Measurements from ENCODE around the gene KCNIP1.

The KCNIP1 gene
- total RNA-seq: 0 reads per million in 2 donors

DNA sequence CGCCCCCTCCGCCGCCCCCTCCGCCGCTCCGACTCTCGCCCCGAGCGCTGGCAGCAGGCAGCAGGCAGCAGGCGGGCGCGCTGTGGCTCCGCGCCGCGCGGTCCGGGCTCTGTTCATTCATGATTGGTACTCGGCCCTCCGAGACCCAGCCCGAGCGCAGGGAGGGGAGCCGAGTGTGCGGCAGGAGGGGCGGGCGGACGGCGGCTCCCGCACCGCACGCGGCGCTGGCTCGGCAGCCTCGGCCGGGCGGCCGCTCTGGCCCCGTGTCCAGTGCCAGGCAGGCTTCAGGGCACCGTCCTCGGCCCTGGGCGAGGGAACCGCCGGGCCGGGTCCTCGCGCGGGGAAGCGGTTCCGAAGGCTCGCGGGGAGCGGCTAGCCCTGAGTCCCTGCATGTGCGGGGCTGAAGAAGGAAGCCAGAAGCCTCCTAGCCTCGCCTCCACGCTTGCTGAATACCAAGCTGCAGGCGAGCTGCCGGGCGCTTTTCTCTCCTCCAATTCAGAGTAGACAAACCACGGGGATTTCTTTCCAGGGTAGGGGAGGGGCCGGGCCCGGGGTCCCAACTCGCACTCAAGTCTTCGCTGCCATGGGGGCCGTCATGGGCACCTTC, at the start of gene KCNIP1:
KCNIP1 (plus strand) TSS at position 31 of the 607 bp plus-strand sequence.
- no peak for DNase-seq

DNA sequence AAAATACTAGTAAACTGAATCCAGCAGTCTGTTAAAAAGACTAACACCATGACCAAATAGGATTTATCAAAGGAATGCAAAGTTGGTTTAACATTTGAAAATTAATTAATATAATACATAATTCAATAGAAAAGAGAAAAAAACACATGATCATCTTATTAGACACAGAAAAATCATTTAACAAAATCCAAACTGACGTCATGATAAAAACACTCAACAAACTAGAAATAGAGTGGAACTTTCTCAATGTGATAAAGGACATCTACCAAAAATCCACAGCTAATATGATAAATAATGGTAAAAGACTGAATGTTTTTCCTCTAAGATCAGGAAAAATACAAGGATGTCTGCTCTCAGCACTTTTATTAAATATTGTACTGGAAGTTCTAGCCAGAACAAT, 40.4 kb upstream of the KCNIP1 start:
- no peak for DNase-seq

DNA sequence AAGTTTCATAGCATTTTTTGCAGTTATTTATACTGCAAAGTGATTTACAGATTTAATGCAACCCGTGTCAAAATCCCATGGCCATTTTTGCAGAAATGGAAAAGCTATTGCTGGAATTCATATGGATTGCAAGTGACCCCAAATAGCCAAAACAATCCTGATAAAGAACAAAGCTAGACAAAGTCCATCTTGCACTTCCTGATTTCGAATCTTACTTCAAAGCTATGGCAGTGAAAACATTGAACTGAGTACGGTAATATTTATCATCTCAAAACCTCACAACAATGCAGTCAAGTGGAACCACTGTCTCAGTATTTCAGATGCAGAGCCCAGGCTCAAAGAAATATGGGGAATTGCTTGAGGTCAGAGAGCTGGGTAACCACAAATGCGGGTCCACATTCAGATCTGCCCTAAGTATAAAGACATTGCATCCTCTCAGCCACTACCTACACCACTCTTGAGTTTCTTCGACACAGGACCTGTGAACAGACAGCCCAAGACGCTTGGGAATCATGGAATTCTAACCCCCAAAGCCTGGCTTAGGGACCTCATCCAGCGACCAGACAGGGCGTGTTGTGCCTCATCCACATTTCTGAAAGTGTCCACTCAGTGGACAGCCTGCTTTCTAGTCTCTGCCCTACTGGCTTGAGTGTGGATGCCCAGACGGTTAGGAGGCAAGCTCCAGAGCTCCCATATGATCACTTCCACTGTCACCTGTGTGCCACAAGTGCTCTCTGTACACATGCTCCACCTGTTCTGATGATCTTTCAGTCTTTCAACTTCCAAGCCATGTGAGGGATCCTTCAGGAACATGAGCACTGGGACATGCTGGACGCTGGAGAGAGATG, 39.3 kb upstream of the KCNIP1 start:
- DNase-seq: no peak

DNA sequence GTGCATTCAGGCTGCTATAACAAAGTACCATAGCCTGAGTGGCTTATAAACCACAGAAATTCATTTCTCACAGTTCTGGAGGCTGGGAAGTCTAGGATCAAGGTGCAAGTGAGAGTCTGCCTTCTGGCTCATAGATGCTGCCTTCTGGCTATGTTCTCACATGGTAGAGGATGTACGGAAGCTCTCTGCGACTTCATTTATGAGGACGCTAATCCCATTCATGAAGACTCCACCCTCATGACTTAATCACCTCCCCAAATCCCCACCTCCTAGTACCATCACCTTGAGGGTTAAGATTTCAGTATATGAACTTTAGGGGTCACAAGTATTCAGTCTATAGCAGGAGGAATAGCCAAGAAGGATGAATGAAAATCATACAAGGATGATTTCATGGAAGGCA, 37.3 kb upstream of the KCNIP1 start:
- DNase-seq: no peak

DNA sequence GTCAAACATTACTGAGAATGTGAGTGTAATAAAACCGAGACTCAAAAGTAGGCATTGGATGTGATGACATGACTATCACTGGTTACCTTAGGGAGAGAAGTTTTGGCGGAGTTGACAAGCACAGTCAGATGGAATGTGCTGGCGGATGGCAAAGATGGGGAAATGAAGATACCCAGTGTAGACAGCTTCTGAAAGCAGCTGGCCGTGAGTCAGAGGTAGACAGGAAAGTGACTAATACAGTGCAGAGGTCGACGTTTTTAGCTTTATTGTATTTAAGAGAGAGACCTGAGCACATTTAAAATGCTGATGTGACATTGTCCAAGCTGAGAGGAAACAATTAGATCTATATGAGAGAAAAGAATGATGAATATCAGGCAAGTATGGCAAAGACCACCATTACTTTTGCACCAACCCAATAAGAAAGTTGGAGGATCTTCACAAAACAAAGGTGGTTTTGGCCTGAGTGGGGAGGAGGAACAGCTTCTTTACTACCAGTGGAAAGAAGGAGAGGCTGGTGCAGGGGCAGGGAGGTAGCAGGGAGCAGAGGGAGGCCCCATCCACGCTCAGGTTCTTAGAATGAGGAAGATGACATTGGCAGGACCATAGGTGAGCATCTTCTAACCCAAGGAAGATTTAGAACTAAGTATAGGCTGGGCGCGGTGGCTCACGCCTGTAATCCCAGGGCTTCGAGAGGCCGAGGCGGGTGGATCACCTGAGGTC, 36.7 kb upstream of the KCNIP1 start:
- DNase-seq: no peak

DNA sequence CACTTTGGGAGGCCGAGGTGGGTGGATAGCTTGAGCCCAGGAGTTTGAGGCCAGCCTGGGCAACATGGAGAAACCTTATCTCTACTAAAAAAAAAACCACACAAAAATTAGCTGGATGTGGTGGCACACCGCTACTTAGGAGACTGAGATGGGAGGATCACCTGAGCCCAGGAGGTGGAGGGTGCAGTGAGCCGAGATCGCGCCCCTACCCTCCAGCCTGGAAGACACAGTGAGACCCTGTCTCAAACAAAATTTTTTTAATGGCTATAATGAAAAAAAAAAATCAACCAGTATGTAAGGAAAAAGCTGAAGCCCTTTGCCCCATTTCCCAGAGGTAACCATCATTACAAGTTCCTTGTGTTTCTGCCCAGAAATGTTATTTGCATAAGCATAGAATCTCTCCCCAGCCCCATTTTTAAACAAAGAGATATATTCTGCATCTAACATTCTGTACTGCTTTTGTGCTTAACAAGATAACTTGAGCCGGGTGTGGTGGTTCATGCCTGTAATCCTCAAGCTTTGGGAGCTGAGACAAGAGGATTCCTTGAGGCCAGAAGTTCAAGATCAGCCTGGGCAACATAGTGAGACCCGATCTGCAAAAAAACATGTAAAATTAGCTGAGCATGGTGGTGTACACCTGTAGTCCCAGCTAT, 35.1 kb upstream of the KCNIP1 start:
- DNase-seq: no peak

DNA sequence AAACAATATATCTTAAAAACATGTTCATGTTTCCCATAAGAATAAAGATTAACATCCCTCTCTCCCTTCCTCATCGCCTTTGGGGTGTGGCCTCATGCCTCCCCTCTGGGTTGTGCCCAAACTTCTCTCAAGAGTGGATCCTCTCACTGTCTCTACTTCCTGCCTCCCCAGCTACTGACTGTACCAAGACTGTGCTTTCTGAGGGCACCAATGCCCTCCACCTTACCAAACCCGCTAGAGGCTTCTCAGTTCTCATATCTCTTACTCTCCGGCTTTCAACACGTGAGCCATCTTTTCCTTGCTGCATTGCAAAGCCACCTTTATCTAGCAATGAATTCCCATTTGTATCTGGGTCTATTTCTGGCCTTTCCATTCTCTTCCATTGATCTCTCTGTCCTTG, 34.4 kb upstream of the KCNIP1 start:
- no peak for DNase-seq

DNA sequence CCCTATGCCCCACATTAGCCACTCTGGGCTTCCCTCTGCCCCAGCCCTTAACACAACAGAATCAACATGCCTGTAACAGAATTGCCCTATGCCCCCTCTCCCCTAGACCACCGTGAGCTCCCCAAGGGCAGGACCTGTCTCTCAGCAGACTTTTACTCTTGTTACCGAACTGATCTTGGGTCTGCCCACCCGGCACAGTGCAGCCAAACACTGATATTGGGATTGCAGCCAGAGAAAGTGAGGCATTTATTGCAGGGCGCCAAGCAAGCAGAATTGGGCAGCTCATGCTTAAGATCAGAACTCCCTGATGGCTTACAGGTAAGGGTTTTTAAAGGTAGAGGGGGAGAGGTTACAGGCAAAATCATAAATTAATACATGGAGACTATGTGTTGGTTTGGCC, 33.5 kb upstream of the KCNIP1 start:
- DNase-seq: no peak

DNA sequence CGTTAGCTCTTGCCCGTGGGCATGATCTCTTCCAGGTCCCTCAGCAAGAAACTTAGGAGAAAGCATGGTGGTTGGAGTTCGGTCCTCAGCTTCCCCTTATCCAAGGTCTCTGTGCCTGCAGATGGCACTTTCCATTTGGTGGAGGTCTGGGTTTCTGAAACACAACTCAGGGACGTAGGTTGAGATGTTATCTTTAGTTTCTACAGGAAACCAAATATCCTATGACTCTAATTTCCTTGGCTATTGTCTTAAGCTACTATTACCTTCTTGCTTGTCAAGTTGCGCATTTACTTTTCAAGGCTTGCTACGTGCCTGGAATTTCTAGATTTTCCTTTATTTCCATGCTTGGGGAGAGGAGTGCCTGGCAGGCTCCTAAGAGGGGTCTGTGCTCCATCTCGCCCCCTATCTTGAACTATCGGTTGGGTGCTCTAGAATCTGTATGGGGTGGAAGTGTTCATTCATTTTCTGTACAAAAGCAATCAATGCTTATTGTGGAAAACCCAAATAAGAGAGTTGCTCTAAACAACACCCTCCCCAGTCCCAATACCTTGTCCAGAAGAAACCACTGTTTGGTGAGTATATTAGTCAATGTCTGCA, 32.9 kb upstream of the KCNIP1 start:
- no peak for DNase-seq

DNA sequence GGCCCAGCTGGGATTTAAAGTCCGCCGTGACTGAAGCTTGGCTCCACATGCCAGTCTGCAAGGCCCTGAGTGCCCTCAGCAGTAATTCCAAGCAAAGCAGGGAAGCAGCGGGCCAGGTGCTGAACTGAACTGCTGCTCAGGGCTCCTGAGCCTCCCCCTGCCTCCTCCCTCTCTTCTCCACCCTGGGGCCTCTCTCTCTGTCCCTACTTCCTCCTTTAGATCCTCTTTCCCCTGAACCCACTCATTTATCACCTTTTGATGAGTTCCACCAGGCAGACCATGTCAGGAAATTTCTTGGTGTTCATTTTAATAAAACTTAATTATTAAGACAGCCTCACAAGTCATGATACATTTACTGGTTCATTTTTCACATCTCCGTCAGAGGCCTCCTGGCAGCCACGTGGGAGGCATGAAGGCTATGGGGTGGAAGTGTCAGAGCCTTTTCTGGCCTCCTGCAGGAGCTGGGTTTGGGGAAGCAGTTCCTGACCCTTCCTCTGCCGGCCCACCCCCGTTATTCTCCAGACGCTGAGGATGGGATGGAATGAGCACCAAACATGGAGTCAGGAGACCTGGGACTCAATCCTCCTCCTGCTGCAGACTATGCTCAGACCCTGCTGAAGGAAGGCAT, 32.2 kb upstream of the KCNIP1 start:
- DNase-seq: no peak

DNA sequence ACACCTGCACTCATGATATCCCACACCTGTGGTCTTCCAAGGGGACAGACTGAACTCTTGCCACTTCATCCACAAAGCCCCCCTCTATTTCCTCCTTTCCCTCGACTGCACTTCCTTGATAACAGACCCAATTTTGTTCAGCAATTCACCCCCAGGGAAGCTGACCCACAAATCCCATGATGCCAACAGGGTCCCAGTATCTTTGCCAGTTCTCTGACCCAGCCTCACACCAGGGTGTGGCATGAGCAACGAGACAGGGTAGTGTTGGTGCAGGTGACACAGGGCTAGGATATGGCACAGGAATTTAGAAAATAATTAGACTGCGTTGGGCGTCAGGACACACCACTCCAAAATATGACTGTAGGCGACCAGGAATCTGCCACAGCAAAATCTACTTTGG, 30.2 kb upstream of the KCNIP1 start:
- no peak for DNase-seq

DNA sequence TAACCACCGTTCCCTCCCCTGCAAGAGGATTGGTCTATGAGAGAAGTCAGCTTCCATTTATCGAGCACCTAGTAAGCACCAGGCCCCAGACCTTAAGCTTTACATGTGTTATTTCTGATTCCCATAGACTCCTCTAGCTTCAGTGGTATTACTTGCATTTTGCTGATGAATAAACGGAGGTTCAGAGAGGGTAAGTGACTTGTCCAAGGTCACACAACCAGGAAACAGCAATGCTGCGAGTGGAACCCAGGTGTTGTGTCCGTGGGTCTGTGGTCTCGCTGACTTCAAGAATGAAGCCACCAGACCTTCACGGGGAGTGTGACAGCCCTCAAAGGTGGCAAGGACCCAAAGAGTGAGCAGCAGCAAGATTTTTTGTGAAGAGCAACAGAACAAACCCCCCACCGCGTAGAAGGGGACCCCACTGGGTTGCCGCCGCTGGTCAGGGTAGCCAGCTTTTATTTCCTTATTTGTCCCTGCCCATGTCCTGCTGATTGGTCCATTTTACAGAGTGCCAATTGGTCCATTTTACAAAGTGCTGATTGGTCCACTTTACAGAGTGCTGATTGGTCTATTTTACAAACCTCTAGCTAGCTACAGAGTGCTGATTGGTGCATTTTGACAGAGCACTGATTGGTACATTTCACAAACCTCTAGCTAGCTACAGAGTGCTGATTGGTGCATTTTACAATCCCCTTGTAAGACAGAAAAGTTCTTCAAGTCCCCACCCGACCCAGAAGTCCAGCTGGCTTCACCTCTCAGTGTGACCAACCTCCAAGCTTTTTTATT, 29.1 kb upstream of the KCNIP1 start:
- no peak for DNase-seq

DNA sequence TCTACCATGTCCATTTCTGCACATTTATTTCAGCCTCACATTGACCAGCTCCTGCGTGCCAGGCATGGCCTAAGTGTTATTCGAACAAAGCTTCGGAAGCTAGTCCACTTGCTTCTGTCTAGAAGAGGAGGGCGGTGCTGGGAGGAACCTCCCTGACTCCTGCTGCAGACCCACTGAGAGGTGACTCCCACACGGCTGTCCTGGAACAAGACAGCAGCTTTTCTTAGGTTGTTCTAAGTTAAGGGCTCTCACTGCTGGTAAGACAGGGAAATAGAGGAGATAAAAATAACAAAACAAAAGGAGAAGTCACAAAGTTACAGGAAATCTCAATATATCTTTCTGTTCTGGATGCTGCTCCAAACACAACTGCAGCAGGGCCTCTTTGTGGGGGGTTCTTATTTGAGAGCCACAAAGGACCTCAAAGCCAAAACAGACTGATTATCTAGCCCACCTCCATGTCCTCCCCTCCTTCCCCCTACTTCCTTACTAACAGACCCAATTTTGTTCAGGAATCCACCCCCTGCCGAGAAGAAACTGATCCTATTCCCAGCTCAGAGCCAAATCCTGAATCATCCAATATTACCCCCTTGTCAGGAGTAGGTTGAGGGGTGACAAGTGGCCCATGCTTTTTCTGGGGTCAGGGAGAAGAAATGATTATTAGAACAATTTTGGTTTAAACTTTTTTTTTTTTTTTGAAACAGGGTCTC, 28.4 kb upstream of the KCNIP1 start:
- DNase-seq: no peak

DNA sequence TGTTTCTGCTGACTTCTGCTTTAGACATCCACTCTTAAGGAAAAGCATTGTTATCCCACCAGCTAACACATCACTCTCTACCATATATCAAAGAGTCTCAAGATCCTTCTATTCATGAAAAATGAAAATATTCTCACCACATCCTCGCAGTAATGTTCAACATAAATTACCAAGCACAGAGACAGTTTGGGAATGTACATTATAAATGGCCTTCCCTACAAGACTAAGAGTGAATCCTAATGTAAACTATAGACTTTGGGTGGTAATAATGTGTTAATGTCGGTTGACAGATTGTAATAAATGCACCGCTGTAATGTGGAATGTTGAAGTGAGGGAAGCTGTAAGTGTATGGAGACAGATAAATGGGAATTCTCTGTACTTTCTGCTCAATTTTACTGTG, 27.1 kb upstream of the KCNIP1 start:
- DNase-seq: no peak

DNA sequence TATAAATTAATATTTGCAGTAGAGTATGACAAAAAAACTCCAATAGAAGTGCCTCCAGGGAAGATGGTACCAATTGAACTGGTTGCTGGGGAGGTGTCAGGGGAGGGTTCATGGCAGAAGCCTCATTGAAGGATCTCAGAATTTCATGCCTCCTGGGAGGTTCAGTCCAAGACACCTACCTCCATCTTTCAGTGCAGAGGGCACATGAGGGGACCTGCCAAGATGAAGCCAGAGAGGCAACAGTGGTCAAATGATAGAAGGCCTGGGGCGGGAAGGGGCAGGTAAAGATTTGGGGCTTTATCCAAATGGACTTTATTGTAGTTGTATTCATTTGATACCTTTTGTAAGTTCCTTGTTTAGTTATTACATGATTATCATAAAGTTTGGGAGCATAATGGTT, 25.9 kb upstream of the KCNIP1 start:
- no peak for DNase-seq

DNA sequence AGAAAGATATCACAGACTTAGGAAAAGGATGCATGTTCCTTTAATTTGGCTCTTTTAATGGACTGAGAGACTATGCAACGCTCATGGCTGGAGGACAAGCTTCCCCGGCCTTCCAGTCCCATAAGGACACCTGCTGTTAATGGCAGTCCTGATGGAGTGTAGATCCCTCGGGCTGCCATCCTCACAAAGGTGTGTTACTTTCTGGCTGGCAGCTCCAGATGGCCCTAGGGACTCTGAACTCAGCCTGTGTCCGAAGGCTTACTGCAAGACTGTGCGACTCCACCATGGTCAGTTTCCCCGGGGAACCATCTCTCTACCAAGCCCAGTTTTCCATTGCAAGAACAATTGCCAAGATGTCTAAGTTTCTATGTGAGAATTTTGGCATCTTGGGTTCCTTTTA, 25.5 kb upstream of the KCNIP1 start:
- no peak for DNase-seq

DNA sequence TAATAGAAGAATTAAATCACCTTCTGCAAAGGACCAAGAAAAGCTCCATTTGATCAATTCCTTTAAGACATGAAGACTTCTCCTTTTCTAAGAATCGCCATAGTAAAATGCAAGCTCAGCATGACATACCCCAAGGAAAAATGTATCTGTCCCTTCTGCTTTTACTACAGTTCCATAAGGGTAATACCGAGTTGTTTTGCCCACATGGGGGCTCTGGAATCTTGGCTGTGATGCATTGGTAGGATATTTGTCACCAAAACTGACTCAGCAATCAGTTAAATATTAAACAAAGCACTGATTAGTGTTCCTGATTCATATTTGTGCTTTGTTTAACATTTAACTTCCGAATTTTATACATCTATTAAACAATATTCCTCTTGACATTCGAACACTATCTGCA, 24.3 kb upstream of the KCNIP1 start:
- DNase-seq: no peak

DNA sequence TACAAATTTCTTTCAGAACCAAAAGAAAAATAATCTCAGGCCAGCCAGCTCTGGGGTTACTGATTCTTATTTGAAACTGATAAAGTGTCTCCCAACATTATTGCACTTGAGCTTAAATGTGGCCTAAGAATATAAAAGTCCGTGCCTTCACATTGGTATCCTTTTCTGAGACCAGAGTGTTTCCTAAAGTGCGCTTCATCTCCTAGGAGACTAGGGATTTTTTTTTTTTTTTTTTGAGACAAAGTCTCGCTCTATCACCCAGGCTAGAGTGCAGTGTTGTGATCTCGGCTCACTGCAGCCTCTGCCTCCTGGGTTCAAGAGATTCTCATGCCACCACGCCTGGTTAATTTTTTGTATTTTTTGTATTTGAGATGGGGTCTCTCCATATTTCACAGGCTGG, 23.6 kb upstream of the KCNIP1 start:
- DNase-seq: no peak

DNA sequence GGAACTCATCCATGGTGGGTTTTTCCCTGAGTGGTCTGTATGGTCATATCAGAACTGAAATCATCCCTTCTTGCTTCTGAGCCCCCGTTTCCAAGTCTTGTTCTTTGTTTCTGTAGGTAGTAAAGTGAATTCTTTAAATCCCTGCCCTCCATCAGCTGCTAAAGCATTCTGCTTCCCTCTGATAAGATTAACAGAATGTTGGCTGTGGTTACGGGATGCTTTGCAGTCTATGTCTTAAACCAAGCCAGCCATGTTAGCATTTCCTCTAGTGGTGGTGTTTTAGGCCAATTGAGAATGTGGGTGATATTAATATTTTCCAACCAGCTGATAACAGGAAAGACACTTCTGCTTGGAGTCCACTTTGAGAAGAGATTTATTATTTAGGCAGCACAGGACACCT, 22.0 kb upstream of the KCNIP1 start:
- DNase-seq: no peak

DNA sequence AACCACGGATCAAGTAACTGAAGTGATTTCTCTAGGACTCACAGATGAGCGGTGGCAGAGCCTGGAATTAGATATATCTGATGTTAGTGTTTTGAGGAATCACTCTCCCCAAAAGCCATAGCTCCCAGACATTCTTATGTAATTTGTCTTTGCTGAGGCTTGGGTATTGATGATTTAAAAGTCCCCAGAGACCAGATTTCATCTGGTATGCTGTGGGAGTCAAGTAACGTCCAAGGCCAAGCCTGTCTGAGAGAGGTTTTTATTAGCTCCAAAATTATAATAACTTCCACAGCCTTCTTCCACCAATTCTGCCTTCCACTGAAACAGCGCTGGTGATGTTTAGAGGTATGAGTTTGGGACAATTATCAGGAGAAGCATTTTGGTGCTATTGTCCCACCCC, 21.3 kb upstream of the KCNIP1 start:
- no peak for DNase-seq
